PC-3 (cell line): ENCODE measurements around the gene SPOP.

Source experiments
- EZH2 ChIP-seq: fragments of 300-600 bp; sonication (generic); IDR thresholded peaks from one replicate; pipeline ENCODE4 v1.6.1; 2017; ENCODE audit warnings: antibody characterized with exemption, mild to moderate bottlenecking, low read length; ENCODE audit not compliant: unreplicated experiment
- TF ChIP-seq, protein P1 (sequence below): fragments of 300-600 bp; sonication (generic); conservative IDR thresholded peaks from 2 replicates; pipeline ENCODE4 v1.5.1; 2017; ENCODE audit warnings: antibody characterized with exemption, low read depth, mild to moderate bottlenecking, low read length

DNA sequence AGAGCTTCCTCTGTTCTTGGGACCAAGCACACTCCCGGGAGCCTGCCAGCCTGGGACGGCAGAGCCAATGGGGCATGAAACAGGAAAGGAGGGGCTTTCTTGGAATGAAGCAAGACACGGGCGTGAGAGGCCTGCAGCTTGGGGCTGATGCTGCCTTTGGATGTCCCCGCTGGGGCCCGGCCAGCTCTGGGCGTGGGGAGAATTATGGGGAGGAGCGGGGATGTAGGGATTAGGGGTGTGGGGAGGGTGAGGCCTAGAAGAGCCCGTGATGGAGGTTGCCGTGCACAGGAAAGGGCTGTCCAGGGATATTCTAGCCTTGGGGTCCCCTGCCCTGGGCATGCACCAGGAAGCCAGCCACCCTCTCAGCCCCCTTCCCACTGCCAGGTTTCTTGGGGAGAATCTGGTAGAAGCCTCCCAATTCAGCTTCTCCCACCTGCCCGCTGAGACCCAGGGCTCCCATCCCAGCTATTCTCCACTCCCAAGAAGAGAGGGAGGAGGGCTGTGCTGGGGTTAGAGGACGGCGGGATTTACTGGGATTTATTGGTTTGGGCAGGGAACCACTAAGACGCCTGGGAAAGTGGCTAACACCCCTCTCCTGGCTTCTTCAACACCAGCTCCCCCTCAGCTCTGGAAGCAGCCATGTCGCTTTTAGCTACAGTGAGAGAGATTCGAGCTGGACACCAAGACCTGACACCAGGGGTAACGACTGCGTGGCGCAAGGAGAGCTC lies 122.2 kb downstream of the SPOP start:
- no peak for TF ChIP-seq EZH2
- TF ChIP-seq, protein P1, sequence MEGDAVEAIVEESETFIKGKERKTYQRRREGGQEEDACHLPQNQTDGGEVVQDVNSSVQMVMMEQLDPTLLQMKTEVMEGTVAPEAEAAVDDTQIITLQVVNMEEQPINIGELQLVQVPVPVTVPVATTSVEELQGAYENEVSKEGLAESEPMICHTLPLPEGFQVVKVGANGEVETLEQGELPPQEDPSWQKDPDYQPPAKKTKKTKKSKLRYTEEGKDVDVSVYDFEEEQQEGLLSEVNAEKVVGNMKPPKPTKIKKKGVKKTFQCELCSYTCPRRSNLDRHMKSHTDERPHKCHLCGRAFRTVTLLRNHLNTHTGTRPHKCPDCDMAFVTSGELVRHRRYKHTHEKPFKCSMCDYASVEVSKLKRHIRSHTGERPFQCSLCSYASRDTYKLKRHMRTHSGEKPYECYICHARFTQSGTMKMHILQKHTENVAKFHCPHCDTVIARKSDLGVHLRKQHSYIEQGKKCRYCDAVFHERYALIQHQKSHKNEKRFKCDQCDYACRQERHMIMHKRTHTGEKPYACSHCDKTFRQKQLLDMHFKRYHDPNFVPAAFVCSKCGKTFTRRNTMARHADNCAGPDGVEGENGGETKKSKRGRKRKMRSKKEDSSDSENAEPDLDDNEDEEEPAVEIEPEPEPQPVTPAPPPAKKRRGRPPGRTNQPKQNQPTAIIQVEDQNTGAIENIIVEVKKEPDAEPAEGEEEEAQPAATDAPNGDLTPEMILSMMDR: no peak
